ENCODE data around the gene MR1. TPM values are rescaled to one million over a fixed set of nuclear protein-coding genes. Genes with fewer than 3 reads are reported as not detected.

The MR1 gene
- total RNA-seq, 1 donor from 2014 or later = 4.2 TPM

GRCh38 chr1:181110013-181110412, 76.2 kb downstream of the MR1 start:
- no peaks in the 10 kb centered on the region for H3K27me3 Mint-ChIP-seq (ENCODE audit: low read depth)
- no peaks in the 10 kb centered on the region for H3K9me3 Mint-ChIP-seq
- no peak overlapping the region for H3K27ac Mint-ChIP-seq
- TF ChIP-seq CTCF (IDR thresholded peaks at IDR 0.05; ENCODE audit: unreplicated experiment) = no peak
- peaks cover 27% of the 10 kb centered on the region for H3K4me1 Mint-ChIP-seq
- H3K36me3 Mint-ChIP-seq = no peaks in the 10 kb centered on the region
- DNase-seq (ENCODE audit: low spot score in 2 of 2, unreplicated experiment in 2 of 2) = no peak
- no peak overlapping the region for H3K4me3 Mint-ChIP-seq

Other genes starting within 250 kb of the MR1 start
- gene KIAA1614, start 121.1 kb upstream of the MR1 start, total RNA-seq = 5.4 to 7.4 TPM (median 7.3 TPM) in 3 replicates
- 23.4 to 24.6 TPM (median 23.8 TPM) in 3 replicates for gene STX6, start 11.1 kb upstream of the MR1 start, total RNA-seq
- 12.9 to 14.1 TPM (median 13.4 TPM) in 3 replicates for gene IER5, start 54.7 kb downstream of the MR1 start, total RNA-seq